GM18909 (cell line): Measurements from ENCODE around the gene TK2.
"Not testable (repeated sequence)": the region's sequence is repeated elsewhere in the genome, so short reads cannot be mapped to it uniquely, and the experiment has no call there.

Experiments used
- ATAC-seq: cut with Tn5 transposase; IDR thresholded peaks from one replicate; pipeline ENCODE4 v1.9.1; 2021; ENCODE audit warnings: mild to moderate bottlenecking; ENCODE audit not compliant: unreplicated experiment, poor library complexity

The TK2 gene

GRCh38 chr16:66521951-66522771, 27.8 kb downstream of the TK2 start:
- peak; percentile 69 for ATAC-seq

GRCh38 chr16:66521252-66521713, 28.6 kb downstream of the TK2 start:
- no peak for ATAC-seq

- no peak for ATAC-seq
Measured at GRCh38 chr16:66520406-66521170, 29.3 kb downstream of the TK2 start.

GRCh38 chr16:66519482-66520373, 30.2 kb downstream of the TK2 start:
- no peak for ATAC-seq

- no peak for ATAC-seq
Measured at GRCh38 chr16:66517586-66518263, 32.2 kb downstream of the TK2 start.

GRCh38 chr16:66516808-66517585, 32.9 kb downstream of the TK2 start:
- peak; percentile 98 for ATAC-seq

- ATAC-seq: no peak
Measured at GRCh38 chr16:66516509-66516807, 33.5 kb downstream of the TK2 start.

GRCh38 chr16:66515596-66516508, 34.1 kb downstream of the TK2 start:
- ATAC-seq: no peak

GRCh38 chr16:66514980-66515595, 34.8 kb downstream of the TK2 start:
- ATAC-seq: not testable (repeated sequence)

- not testable (repeated sequence) for ATAC-seq
Measured at GRCh38 chr16:66514391-66514790, 35.5 kb downstream of the TK2 start.

GRCh38 chr16:66513111-66513723, 36.7 kb downstream of the TK2 start:
- no peak for ATAC-seq

GRCh38 chr16:66512272-66513110, 37.4 kb downstream of the TK2 start:
- ATAC-seq: no peak

GRCh38 chr16:66511602-66512271, 38.2 kb downstream of the TK2 start:
- ATAC-seq: no peak

- ATAC-seq: no peak
Measured at GRCh38 chr16:66510711-66511601, 39.0 kb downstream of the TK2 start.

GRCh38 chr16:66510298-66510697, 39.6 kb downstream of the TK2 start:
- no peak for ATAC-seq
